KOPT-K1 (cell line): ENCODE results near the gene OTUD3.
"Not testable (repeated sequence)": the region's sequence is repeated elsewhere in the genome, so short reads cannot be mapped to it uniquely, and the experiment has no call there.

Experiments
- H3K27ac ChIP-seq: fragments of 200-600 bp; sonication (generic); 2 replicates; pipeline ENCODE4 v1.5.1; 2016; ENCODE audit warnings: antibody characterized with exemption, mild to moderate bottlenecking, low read depth, low read length; ENCODE audit not compliant: poor library complexity, severe bottlenecking
- H3K36me3 ChIP-seq: fragments of 200-600 bp; sonication (generic); 2 replicates; pipeline ENCODE4 v1.5.1; 2017; ENCODE audit warnings: antibody characterized with exemption, mild to moderate bottlenecking, low read length, moderate library complexity; ENCODE audit not compliant: insufficient read depth
- H3K9me3 ChIP-seq: fragments of 200-600 bp; sonication (generic); 2 replicates; pipeline ENCODE4 v1.5.1; 2017; ENCODE audit warnings: antibody characterized with exemption, low read length, mild to moderate bottlenecking; ENCODE audit not compliant: insufficient read depth, poor library complexity, severe bottlenecking

The OTUD3 gene

GRCh38 chr1:19920132-19920710 lies 38.0 kb downstream of the OTUD3 start:
- Histone ChIP-seq H3K27ac (no peak overlapping the region), H3K9me3 (no peaks in the 10 kb centered on the region), H3K36me3 (peaks cover 7% of the 10 kb centered on the region; the same call in 1 of the 2 replicates)

- Histone ChIP-seq H3K36me3 (no peaks in the 10 kb centered on the region), H3K27ac (no peak overlapping the region), H3K9me3 (no peaks in the 10 kb centered on the region)
Measured at GRCh38 chr1:19921310-19921709, 39.1 kb downstream of the OTUD3 start.

DNA sequence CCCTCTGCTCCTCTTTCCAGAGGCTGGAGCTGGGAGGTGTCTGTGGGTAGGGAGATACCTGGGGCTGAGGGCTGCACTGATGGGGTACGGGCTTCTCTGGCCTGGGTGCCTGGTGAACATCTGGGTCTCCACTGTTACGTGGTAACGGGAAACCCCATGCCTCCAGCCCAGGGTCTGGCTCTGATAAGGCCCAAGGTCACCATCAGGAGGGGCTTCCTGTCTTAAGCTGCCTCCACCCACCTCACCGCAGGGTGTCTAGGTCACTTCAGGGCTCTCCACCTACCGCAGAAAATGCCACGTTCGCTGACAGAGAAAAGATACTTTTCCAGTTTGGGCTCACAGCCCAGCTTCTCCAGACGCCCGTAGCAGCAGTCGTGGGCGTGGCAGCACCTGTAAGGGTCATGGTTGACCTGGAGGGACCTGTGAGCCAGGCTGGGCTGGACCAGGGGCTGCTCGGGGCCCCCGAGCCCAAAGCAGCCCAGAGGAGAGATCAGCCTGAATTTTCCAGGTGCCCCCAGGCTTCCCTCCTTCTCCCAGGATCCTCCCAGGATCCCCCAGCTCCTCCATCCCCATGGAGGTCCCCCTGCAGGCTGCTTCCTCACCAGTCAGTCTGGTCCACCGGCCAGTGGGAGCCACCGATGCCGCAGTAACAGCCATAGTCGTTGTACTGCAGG lies 40.0 kb downstream of the OTUD3 start:
- Histone ChIP-seq H3K27ac (no peak overlapping the region), H3K36me3 (no peaks in the 10 kb centered on the region), H3K9me3 (no peaks in the 10 kb centered on the region)

DNA sequence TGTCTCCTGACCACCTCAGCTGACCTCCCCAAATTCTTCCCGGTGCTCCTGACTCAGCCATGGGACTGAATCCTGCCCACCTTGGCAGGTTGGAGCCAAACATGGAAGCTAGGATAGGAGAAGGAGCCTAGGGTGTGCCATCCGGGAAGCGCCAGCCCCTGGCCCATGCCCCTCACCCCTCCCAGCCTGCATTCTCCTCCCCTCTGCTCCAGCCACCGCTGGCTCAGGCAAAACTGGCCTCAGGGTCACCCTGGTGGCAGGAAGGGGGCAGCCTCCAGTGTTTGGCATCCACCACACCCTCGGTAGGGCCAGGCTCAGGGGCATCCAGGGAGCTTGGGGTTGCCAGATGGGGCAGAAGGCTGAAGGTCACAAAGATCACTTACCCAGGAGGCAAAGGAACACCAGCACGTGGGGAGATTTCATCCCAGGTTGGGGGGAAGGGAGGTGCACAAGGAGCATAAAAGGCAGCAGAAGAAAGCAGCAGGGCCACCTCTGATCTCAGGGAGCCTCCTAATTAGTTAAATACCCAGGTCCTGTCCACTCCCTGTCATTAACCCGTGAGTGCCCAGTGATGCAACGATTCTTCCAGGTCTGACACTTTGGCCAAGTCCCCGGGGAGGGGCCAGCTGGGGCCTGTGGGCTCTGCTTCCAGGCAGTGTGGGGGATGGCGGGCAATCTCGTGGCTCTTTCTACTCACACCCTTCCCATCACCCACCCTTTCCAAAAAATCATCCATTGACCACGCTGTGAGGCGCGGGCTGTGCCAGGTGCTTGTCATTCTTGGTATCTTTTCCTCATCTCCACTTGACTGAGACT lies 41.1 kb downstream of the OTUD3 start, which contains the start of gene PLA2G2E:
TSS of gene PLA2G2E (minus strand) at position 481 of the 816 bp plus-strand sequence. CDS start at position 423, 58 bp downstream.
- Histone ChIP-seq H3K27ac (no peak within 1 kb of the TSS), H3K9me3 (no peaks in the 10 kb centered on the region), H3K36me3 (no peaks in the 10 kb centered on the region)

DNA sequence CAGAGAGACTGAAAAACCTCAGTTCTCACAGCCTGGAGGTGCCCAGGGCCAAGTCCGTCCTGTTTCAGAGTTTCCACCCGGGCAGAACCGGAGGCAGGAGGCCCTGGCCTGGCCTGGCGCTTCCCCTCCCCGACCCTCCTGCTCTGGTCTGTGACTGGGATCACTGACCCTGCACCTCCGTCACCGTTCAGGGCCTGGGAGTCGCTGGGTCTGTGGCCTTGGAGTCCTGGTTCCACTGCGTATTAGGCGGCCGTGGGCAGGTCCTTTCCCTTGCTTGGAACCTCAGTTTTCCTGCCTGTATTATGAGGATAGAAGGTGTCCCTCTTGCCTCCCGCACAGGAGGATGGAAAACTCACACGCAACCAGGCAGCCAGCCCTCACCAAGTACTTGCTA lies 41.8 kb downstream of the OTUD3 start:
- H3K36me3 ChIP-seq = no peaks in the 10 kb centered on the region
- H3K9me3 ChIP-seq = peaks cover 2% of the 10 kb centered on the region
- H3K27ac ChIP-seq = no peak overlapping the region

DNA sequence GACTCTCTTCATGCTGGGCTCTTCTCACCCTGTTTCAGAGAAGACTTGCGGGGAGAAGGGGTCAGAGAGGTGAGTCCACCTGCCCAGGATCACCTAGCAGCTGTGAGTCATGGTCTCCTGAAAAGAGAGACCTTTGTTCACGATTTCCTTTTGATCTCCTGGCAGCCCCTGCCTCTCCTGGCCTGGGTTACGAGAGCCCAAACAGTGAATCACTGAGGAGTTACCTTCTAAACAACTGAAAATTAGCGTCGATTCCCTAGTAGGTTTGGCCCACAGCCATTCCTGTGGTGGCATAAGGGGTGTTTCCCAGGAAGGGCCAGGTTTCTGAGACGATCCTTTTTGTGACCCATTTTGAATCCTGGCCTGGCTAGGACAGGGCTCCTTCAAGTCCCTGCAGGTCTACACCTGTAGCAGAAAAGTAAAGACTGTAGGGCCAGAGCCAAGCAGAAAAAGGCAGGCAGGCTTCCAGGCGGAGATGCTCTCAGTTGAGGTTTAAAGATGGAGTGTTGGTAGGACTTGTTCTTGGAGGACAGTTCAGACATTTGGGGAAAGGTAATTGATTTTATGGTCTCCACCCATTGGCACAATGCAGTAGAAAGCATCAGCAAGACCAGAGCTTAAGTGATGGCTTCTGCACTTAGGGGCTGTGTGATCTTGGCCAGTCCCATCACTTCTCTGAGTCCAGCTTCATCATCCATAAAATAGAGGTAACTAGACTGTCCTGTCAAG lies 43.3 kb downstream of the OTUD3 start:
- Histone ChIP-seq H3K27ac (no peak overlapping the region), H3K36me3 (no peaks in the 10 kb centered on the region), H3K9me3 (peaks cover 14% of the 10 kb centered on the region)

DNA sequence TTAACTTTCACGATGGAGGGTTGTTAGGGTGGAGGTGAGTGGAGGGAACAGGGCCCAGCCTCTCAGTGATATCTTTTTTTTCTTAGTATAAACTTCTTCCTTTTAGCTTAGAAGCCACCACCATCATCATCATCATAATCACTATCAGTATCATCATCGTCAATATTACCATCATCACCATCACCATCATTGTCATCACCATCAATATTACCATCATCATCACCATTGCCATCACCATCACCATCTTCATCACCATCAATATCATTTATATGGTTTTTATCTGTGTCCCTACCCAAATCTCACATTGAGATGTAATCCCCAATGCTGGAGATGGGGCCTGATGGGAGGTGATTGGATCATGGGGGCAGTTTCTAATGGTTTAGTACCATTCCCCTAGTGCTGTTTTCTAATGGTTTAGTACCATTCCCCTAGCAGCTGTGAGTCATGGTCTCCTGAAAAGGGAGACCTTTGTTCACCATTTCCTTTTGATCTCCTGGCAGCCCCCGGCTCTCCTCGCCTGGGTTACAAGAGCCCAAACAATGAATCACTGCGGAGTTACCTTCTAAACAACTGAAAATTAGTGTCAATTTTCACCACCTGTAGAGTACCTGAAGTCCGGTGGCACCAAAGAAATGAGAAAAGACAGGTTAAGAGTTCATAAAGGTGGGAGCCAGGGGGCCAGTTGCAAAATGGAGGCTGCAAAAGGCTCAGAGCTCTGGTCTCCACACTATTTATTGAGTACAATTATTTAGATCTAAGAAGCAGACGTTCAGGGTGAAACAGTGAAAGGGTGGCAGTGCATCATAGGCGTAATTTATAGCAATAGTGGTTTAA lies 44.3 kb downstream of the OTUD3 start:
- Histone ChIP-seq H3K27ac (no peak overlapping the region), H3K36me3 (no peaks in the 10 kb centered on the region), H3K9me3 (peaks cover 24% of the 10 kb centered on the region)

GRCh38 chr1:19927130-19927421 lies 44.9 kb downstream of the OTUD3 start:
- H3K36me3 ChIP-seq, H3K27ac ChIP-seq: not testable (repeated sequence)
- H3K9me3 ChIP-seq = peaks cover 30% of the 10 kb centered on the region

GRCh38 chr1:19932866-19933265 lies 50.7 kb downstream of the OTUD3 start:
- H3K27ac ChIP-seq = no peak overlapping the region
- peaks cover 46% of the 10 kb centered on the region for H3K9me3 ChIP-seq
- no peaks in the 10 kb centered on the region for H3K36me3 ChIP-seq

DNA sequence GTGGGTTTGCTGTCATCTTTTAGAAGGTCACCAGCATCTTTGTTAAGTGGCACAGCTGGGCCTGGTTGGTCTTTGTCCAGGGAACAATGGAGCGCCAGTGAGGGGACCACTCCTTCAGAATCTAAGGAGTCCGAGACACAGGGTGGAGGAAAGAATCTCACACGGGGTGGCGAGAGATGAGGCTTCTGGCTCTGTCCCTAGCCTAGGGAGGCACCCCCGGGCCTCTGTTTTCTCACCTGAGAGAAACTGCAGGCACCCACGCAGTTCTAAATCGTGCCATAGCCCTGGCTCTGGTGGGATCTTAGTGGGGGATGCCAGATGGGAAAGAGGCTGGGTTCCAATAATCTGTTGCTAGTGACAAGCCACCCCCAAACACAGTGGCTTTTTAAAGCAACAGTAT lies 52.1 kb downstream of the OTUD3 start:
- peaks cover 40% of the 10 kb centered on the region for H3K9me3 ChIP-seq
- no peaks in the 10 kb centered on the region for H3K36me3 ChIP-seq
- H3K27ac ChIP-seq = no peak overlapping the region

- Histone ChIP-seq H3K9me3 (peaks cover 24% of the 10 kb centered on the region), H3K36me3 (no peaks in the 10 kb centered on the region), H3K27ac (no peak overlapping the region)
Measured at GRCh38 chr1:19936061-19936750, 54.0 kb downstream of the OTUD3 start.

DNA sequence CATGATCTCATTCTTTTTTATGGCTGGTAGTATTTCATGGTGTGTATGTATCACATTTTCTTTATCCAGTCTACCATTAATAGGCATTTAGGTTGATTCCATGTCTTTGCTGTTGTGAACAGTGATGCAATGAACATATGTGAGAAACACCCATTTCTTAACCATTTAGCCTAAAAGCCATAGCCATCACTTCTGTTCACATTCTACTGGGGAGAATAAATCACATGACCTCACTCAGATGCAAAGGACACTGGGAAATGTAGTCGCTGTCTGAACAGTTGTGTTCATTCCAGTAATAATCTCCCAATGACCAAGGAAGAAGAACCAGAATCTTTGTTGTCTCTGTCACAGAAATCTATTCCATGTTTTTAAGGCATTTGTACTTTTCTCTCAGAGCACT lies 56.3 kb downstream of the OTUD3 start:
- Histone ChIP-seq H3K9me3 (peaks cover 2% of the 10 kb centered on the region), H3K27ac (no peak overlapping the region)

GRCh38 chr1:19940486-19941205 lies 58.5 kb downstream of the OTUD3 start:
- no peak overlapping the region for H3K27ac ChIP-seq
- H3K9me3 ChIP-seq = no peaks in the 10 kb centered on the region
- no peaks in the 10 kb centered on the region for H3K36me3 ChIP-seq

More for the DNA sequence above, 56.3 kb downstream of the OTUD3 start:
- H3K36me3 ChIP-seq = no peaks in the 10 kb centered on the region
